DOHH2 (cell line): ENCODE measurements around the gene FOXB1.

Experiments
- H3F3A ChIP-seq: fragments of 200-600 bp; sonication (generic), shearing (Covaris generic); 2 replicates; pipeline ENCODE4 v1.6.0; 2016; ENCODE audit warnings: antibody characterized with exemption, mild to moderate bottlenecking; ENCODE audit not compliant: control insufficient read depth, insufficient read depth
- H3K27ac ChIP-seq: fragments of 200-600 bp; sonication (generic); 2 replicates; pipeline ENCODE4 v1.5.1; 2014; ENCODE audit warnings: low read depth, mild to moderate bottlenecking, low read length, moderate library complexity
- H3K27me3 ChIP-seq: fragments of 200-600 bp; sonication (generic); 2 replicates; pipeline ENCODE4 v1.6.1; 2014; ENCODE audit warnings: mild to moderate bottlenecking, low read length, mixed read lengths; ENCODE audit not compliant: control insufficient read depth
- H3K36me3 ChIP-seq: fragments of 200-600 bp; sonication (generic); 2 replicates; pipeline ENCODE4 v1.6.1; 2014; ENCODE audit warnings: mild to moderate bottlenecking, low read length, moderate library complexity, mixed read lengths; ENCODE audit not compliant: control insufficient read depth
- H3K4me1 ChIP-seq: fragments of 200-600 bp; sonication (generic); 2 replicates; pipeline ENCODE4 v1.6.1; 2014; ENCODE audit warnings: mild to moderate bottlenecking, low read length, mixed read lengths; ENCODE audit not compliant: control insufficient read depth
- H3K4me2 ChIP-seq: fragments of 200-600 bp; sonication (generic); 2 replicates; pipeline ENCODE4 v1.6.0; 2014; ENCODE audit warnings: mild to moderate bottlenecking, low read length, moderate library complexity
- H3K4me3 ChIP-seq: fragments of 200-600 bp; sonication (generic); 2 replicates; pipeline ENCODE4 v1.5.1; 2014; ENCODE audit warnings: mild to moderate bottlenecking, low read length, mixed read lengths
- H3K79me2 ChIP-seq: fragments of 200-600 bp; sonication (generic); 2 replicates; pipeline ENCODE4 v1.6.1; 2014; ENCODE audit warnings: mild to moderate bottlenecking, low read length, mixed read lengths; ENCODE audit not compliant: control insufficient read depth
- H3K9me2 ChIP-seq: fragments of 200-600 bp; sonication (generic); replicated peaks from 2 replicates; pipeline ENCODE4 v1.6.1; 2014; ENCODE audit warnings: mild to moderate bottlenecking, low read length, mixed read lengths; ENCODE audit not compliant: control insufficient read depth
- H3K9me3 ChIP-seq: fragments of 200-600 bp; sonication (generic); 2 replicates; pipeline ENCODE4 v1.6.1; 2014; ENCODE audit warnings: antibody characterized with exemption, low read length, mixed read lengths; ENCODE audit not compliant: control insufficient read depth, insufficient read depth
- H4K20me1 ChIP-seq: fragments of 200-600 bp; sonication (generic); 2 replicates; pipeline ENCODE4 v1.6.0; 2014; ENCODE audit warnings: low read depth, mild to moderate bottlenecking, antibody characterized with exemption, low read length, moderate library complexity; ENCODE audit not compliant: control insufficient read depth, insufficient read depth
- CTCF ChIP-seq: fragments of 200-600 bp; sonication (generic); IDR thresholded peaks from one replicate; pipeline ENCODE4 v1.5.1; 2014; ENCODE audit warnings: antibody characterized with exemption, mild to moderate bottlenecking, low read depth, low read length; ENCODE audit not compliant: poor library complexity, severe bottlenecking
- EZH2phosphoT487 ChIP-seq: fragments of 200-600 bp; sonication (generic); IDR thresholded peaks from 2 replicates; pipeline ENCODE4 v1.6.1; 2017; ENCODE audit warnings: borderline replicate concordance, mild to moderate bottlenecking, antibody characterized with exemption, low read length, moderate library complexity, mixed read lengths

FOXB1 gene

GRCh38 chr15:59968314-59968713 is 35.8 kb upstream of the FOXB1 start:
- TF ChIP-seq CTCF (no peak), EZH2phosphoT487 (no peak)

GRCh38 chr15:59972241-59972640 is 31.9 kb upstream of the FOXB1 start:
- TF ChIP-seq EZH2phosphoT487 = no peak
- TF ChIP-seq CTCF = no peak

More at GRCh38 chr15:59968314-59968713, 35.8 kb upstream of the FOXB1 start:
- no peaks in the 10 kb centered on the region for H3K9me3 ChIP-seq
- H3K9me2 ChIP-seq = no peaks in the 10 kb centered on the region
- H4K20me1 ChIP-seq = no peaks in the 10 kb centered on the region
- no peaks in the 10 kb centered on the region; the same call in 1 of the 2 replicates for H3K27me3 ChIP-seq
- H3K36me3 ChIP-seq = no peaks in the 10 kb centered on the region
- H3K27ac ChIP-seq = no peak overlapping the region
- H3K4me3 ChIP-seq = no peak overlapping the region
- no peaks in the 10 kb centered on the region for H3F3A ChIP-seq
- no peaks in the 10 kb centered on the region for H3K4me1 ChIP-seq
- H3K79me2 ChIP-seq = no peaks in the 10 kb centered on the region
- no peak overlapping the region for H3K4me2 ChIP-seq

GRCh38 chr15:59976480-59977271 is 27.4 kb upstream of the FOXB1 start:
- no peak for TF ChIP-seq EZH2phosphoT487
- TF ChIP-seq CTCF = no peak
- Histone ChIP-seq H4K20me1 (no peaks in the 10 kb centered on the region), H3K4me1 (peaks cover 17% of the 10 kb centered on the region), H3K4me2 (peak overlapping the region; percentile 48), H3K36me3 (no peaks in the 10 kb centered on the region), H3K27ac (peak overlapping the region; percentile 38), H3F3A (no peaks in the 10 kb centered on the region), H3K79me2 (no peaks in the 10 kb centered on the region), H3K9me2 (no peaks in the 10 kb centered on the region), H3K9me3 (no peaks in the 10 kb centered on the region), H3K27me3 (no peaks in the 10 kb centered on the region; the same call in 1 of the 2 replicates), H3K4me3 (no peak overlapping the region)

More at GRCh38 chr15:59972241-59972640, 31.9 kb upstream of the FOXB1 start:
- Histone ChIP-seq H3K79me2 (no peaks in the 10 kb centered on the region), H3K27ac (no peak overlapping the region), H3K36me3 (no peaks in the 10 kb centered on the region), H3K9me2 (no peaks in the 10 kb centered on the region), H4K20me1 (no peaks in the 10 kb centered on the region), H3K27me3 (no peaks in the 10 kb centered on the region; the same call in 1 of the 2 replicates), H3K4me3 (no peak overlapping the region), H3K9me3 (no peaks in the 10 kb centered on the region), H3K4me1 (peaks cover 17% of the 10 kb centered on the region), H3F3A (no peaks in the 10 kb centered on the region), H3K4me2 (no peak overlapping the region)
